Measurements from ENCODE around the gene SRC.

SRC gene

GRCh38 chr20:37354210-37355195 lies 8.6 kb downstream of the SRC start:
- TF ChIP-seq, protein P1, sequence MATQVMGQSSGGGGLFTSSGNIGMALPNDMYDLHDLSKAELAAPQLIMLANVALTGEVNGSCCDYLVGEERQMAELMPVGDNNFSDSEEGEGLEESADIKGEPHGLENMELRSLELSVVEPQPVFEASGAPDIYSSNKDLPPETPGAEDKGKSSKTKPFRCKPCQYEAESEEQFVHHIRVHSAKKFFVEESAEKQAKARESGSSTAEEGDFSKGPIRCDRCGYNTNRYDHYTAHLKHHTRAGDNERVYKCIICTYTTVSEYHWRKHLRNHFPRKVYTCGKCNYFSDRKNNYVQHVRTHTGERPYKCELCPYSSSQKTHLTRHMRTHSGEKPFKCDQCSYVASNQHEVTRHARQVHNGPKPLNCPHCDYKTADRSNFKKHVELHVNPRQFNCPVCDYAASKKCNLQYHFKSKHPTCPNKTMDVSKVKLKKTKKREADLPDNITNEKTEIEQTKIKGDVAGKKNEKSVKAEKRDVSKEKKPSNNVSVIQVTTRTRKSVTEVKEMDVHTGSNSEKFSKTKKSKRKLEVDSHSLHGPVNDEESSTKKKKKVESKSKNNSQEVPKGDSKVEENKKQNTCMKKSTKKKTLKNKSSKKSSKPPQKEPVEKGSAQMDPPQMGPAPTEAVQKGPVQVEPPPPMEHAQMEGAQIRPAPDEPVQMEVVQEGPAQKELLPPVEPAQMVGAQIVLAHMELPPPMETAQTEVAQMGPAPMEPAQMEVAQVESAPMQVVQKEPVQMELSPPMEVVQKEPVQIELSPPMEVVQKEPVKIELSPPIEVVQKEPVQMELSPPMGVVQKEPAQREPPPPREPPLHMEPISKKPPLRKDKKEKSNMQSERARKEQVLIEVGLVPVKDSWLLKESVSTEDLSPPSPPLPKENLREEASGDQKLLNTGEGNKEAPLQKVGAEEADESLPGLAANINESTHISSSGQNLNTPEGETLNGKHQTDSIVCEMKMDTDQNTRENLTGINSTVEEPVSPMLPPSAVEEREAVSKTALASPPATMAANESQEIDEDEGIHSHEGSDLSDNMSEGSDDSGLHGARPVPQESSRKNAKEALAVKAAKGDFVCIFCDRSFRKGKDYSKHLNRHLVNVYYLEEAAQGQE (IDR thresholded peaks at IDR 0.05; ENCODE audit: insufficient read depth in 1 of 2, low read depth in 2 of 2, low read length in 2 of 2): no peak
- TF ChIP-seq POLR2AphosphoS5 (IDR thresholded peaks at IDR 0.05; ENCODE audit: low read depth, low read length) (no peak), FOXP2 (optimal IDR thresholded peaks at IDR 0.05; ENCODE audit: borderline replicate concordance, extremely low read depth, extremely low read length, insufficient read depth) (no peak), SIN3A (IDR thresholded peaks at IDR 0.05; ENCODE audit: borderline replicate concordance, insufficient read depth, low read length) (no peak), TAF1 (IDR thresholded peaks at IDR 0.05; ENCODE audit: borderline replicate concordance, insufficient read depth, low read length) (no peak)

GRCh38 chr20:37355252-37356180 lies 9.6 kb downstream of the SRC start:
- TF ChIP-seq, protein P1 (IDR thresholded peaks at IDR 0.05; ENCODE audit: insufficient read depth in 1 of 2, low read depth in 2 of 2, low read length in 2 of 2): no peak
- TF ChIP-seq SIN3A (IDR thresholded peaks at IDR 0.05; ENCODE audit: borderline replicate concordance, insufficient read depth, low read length) (no peak), TAF1 (IDR thresholded peaks at IDR 0.05; ENCODE audit: borderline replicate concordance, insufficient read depth, low read length) (no peak), POLR2AphosphoS5 (IDR thresholded peaks at IDR 0.05; ENCODE audit: low read depth, low read length) (no peak), FOXP2 (optimal IDR thresholded peaks at IDR 0.05; ENCODE audit: borderline replicate concordance, extremely low read depth, extremely low read length, insufficient read depth) (no peak)

- TF ChIP-seq, protein P1 (IDR thresholded peaks at IDR 0.05; ENCODE audit: insufficient read depth in 1 of 2, low read depth in 2 of 2, low read length in 2 of 2): no peak
- TF ChIP-seq SIN3A (IDR thresholded peaks at IDR 0.05; ENCODE audit: borderline replicate concordance, insufficient read depth, low read length) (no peak), TAF1 (IDR thresholded peaks at IDR 0.05; ENCODE audit: borderline replicate concordance, insufficient read depth, low read length) (no peak), POLR2AphosphoS5 (IDR thresholded peaks at IDR 0.05; ENCODE audit: low read depth, low read length) (no peak), FOXP2 (optimal IDR thresholded peaks at IDR 0.05; ENCODE audit: borderline replicate concordance, extremely low read depth, extremely low read length, insufficient read depth) (no peak)
Observed at GRCh38 chr20:37356387-37356786, 10.4 kb downstream of the SRC start.

- TF ChIP-seq SIN3A (IDR thresholded peaks at IDR 0.05; ENCODE audit: borderline replicate concordance, insufficient read depth, low read length): no peak
- no peak for TF ChIP-seq FOXP2 (optimal IDR thresholded peaks at IDR 0.05; ENCODE audit: borderline replicate concordance, extremely low read depth, extremely low read length, insufficient read depth)
- TF ChIP-seq TAF1 (IDR thresholded peaks at IDR 0.05; ENCODE audit: borderline replicate concordance, insufficient read depth, low read length): no peak
- TF ChIP-seq POLR2AphosphoS5 (IDR thresholded peaks at IDR 0.05; ENCODE audit: low read depth, low read length): no peak
- TF ChIP-seq, protein P1 (IDR thresholded peaks at IDR 0.05; ENCODE audit: insufficient read depth in 1 of 2, low read depth in 2 of 2, low read length in 2 of 2): no peak
Observed at GRCh38 chr20:37356961-37357371, 11.0 kb downstream of the SRC start.
